Inflammatory macrophage (primary cell): ENCODE results near the gene HNF1B.

Experiments
- DNase-seq, 2 donors: peaks; one replicate each; pipeline ENCODE4 v3.0.0-alpha.2; 2020 to 2022

HNF1B gene

DNA sequence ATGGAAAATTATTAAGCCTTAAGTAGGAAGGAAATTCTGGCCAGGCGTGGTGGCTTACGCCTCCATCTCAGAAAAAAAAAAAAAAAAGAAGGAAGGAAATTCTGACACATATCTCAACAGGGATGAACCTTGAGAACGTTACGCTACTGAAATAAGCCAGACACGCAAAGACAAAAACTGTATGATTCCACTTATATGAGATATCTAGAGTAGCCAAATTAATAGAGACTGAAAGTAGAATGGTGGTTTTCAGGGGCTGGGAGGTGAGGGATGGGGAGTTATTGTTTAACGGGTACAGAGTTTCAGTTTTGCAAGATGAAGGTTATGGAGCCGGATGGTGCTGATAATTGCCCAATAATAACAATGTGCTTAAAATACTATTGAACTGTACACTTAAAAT is 16.2 kb upstream of the HNF1B start:
- DNase-seq: peak; percentile 52 to 65

DNA sequence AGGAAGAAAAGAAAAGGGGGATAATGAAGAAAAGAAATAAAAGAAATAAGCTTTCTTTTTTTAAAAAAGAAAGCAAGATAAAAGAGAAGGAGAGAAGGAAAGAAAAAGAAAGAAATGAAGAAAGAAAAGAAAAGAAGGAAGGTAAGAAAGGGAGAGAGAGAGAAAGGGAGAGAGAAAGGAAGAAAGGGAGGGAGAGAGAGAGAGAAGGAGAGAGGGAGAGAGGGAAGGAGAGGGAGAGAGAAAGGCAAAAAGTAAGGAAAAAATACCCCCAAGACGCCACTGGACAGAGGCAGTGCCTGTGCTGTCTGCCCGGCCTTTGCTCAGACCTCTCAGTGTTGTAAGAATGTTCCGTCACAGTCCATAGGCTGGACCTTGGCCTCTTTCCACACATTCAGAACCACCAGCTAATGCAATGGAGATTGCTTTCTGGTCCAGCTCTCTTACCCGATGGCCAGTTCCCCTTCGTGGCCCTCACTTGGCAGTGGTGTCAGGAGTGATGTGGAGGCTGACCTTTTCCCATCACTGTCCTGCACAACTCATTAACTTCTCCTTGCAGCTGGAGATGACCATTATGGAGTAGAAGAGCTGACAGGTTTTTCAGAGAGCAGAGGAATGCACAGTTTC is 14.3 kb upstream of the HNF1B start:
- DNase-seq: peak; percentile 47 to 78

DNA sequence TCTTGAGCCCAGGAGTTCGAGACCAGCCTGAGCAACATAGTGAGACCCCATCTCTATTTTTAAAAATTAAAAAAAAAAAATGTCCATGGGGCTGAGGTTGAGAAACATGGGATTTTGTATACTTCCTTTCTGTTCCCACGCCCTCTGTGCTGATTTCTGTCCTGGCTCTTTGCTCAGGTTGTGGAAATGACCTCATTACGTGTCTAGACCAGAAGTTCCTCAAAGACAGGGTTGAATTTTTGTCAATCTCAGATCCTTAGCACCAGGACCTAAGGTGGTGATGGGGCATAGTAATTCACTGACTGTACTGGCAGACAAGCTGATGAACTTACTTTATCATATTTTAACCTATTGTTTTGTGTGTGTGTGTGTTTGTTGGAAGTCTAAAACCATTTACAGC is 11.2 kb upstream of the HNF1B start:
- peak; percentile 71 to 76 for DNase-seq

DNA sequence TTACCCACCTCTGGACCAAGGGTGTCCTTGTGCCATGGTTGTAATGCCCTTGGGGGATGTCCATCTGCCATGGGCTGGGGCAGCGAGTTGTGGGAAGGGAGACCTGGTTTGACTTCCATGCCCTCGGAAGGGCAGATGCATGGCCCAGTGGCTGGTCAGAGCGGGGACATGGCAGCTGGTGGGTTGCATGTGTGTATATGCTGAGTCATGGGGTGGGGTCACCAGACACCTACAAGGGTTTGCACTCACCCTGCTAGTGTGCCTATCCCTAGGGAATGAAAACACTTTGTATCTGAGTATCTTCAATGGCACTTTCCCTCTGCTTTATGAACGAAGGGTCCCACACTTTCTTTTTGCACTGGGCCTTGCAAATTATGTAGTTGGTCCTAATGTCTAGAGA is 10.6 kb upstream of the HNF1B start:
- DNase-seq: no peak

DNA sequence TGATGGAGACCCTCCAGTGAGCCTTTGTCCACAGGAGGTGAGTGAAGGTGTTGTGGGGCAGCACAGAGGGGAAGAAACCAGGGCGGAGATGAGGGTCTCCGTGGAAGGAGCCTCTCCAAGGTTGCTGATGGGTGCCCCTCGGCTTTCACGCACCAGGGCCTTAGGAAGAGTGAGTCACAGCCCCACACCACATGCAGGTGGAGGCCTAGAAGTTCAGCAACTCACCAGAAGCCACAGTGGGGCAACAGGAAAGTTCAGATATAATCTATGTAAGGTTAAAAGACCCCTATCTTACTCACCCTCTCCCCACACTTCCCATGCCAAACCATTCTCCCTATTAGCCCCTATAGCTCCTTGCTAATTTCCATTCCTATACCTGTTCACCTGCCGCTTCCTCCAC is 9.5 kb upstream of the HNF1B start:
- DNase-seq: no peak

DNA sequence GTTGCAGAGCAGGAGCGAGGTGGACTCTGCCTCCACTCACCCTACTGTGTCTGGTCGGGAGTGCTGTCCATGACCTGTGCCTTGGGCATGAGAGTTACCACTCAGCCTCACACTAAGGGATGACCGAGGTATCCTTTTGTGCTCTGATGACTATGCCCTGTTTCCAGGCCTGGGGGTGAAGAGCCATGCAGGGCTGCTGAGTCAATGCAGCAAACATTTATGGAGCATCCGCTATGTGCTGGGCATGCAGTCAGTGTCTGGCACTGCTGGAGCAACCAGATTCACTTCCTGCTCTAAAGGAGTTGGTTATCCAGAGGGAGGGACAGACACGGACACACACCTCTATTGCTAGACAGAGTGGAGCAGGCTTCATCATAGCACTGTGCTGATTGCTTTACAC is 7.6 kb upstream of the HNF1B start:
- no peak for DNase-seq

DNA sequence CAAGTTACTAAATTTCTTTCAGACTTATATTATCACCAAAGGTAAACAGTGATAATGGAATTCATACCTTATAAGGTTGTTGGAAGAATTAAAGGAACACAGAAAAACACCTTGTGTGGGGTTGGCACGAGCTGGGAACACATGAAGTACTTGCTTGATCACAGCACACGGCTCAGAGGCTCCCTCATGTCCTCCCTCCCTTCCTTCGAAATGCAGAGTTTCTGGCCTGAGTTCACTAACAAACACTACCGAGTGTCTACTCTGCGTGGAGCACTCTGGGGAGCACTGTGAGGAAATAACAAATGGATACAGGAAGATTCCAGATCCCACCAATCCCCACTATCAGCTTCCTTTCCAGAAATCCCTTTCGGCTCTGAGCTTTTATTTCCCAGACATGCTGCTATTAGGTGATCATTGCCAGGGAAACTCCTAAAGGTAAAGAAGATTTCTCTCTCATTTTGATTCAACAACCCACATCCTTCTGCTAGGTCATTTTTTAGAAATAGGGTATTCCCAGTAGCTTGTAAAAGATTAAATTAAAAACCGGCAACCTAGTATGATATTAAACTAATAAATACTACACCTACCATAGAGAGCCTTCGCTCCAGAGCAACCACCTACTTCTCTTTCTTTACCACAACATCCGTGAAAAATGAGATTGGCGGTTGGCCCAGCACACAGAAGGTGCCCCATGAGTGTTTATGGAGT is 6.1 kb upstream of the HNF1B start:
- DNase-seq: no peak

DNA sequence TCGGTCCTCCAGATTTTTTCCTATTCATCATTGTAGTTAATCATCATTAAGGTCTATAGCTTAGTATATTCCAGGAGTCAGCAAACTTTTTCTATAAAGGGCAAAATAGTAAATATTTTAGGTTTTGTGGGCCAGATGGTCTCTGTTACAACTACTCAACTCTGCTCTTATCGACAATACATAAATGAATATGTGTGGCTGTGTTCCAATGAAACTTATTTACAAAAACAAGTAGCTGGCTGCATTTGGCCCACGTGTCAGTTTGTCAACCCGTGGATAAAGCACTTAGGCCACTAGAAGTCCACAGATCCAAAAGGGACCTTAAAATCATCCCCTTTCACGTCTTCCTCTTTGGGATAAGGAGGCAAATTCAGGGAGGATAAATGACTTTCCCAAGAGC is 5.4 kb upstream of the HNF1B start:
- DNase-seq: no peak

DNA sequence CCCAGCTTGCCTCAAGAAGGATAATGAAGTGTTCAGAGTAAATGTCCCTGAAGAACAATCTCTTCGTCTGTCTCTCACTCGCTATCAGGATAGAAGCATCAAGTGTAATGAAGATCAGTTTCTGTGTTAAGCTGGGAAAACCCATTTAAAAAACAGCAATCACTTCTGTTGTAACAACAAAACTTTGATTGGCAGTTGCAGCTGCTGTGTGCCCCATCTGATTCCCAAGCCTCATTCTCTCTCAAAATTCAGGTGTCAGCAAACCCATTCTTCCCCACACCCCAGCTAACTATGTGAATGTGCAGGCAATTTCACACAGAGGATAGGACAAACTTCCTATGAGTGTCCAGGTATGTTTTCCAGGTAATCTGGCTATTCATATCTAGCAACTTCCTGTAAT is 2.4 kb upstream of the HNF1B start:
- no peak for DNase-seq

DNA sequence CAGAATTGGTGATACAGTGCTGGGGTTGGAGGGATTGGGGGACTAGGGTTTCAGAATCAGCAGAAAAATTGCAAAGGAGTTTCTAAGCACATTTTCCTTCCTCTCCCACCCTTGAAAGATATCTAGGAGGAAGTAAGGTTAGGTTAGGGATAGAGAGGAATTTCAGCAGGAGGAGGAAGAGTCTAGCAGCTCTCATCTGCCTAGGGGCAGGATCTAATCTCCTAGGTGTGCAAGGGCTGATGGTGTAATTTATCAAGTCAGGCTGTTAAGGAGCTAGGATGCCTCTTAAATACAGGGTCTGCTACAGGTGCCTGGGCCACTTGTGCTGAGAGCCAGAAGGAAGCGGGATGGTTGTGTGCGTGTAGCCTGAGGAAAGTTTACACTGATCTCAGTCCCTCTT is 1.8 kb upstream of the HNF1B start:
- no peak for DNase-seq

DNA sequence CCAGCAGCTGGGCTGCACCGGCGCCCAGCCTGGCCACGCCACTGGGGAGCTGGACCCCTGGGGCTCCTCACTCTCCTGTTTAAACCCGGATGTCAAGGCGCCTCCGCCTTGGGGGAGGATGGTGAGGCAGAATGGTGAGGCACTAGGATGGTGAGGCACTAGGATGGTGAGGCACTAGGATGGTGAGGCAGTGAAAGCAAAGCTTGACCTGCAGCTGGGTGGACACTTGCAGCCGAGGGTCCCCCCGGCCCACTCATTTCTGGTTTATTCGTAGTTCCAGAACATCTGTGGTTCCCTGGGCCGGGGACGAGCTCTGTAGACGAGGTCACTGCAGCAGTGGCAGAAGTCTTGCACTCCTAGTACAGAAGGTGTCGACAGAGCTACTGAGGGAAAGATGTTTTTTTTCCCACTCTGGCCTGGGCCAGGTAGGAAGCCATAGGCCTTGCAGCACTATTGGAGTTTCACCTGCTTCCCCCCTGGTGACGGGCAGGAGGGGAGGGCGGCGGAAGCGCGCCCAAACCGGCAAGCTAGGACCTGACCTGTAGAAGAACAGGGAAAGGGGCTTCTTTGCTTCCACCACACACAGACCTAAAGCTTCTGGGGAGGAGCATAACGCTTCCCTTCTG is 1.1 kb upstream of the HNF1B start:
- no peak for DNase-seq

DNA sequence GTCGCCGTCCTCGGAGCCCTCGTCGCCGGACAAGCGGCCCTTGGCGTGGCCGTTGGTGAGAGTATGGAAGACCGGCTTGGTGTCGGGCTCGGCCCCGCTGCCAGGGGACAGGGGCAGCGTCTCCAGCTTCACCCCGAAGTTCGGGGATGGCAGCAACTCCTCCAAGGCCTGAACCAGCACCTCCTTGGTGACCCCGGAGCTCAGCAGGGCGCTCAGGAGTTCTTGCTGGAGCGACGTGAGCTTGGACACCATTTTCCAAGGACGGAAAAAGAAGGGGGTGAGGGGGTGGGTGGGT is 279 bp downstream of the HNF1B start:
- no peak for DNase-seq

DNA sequence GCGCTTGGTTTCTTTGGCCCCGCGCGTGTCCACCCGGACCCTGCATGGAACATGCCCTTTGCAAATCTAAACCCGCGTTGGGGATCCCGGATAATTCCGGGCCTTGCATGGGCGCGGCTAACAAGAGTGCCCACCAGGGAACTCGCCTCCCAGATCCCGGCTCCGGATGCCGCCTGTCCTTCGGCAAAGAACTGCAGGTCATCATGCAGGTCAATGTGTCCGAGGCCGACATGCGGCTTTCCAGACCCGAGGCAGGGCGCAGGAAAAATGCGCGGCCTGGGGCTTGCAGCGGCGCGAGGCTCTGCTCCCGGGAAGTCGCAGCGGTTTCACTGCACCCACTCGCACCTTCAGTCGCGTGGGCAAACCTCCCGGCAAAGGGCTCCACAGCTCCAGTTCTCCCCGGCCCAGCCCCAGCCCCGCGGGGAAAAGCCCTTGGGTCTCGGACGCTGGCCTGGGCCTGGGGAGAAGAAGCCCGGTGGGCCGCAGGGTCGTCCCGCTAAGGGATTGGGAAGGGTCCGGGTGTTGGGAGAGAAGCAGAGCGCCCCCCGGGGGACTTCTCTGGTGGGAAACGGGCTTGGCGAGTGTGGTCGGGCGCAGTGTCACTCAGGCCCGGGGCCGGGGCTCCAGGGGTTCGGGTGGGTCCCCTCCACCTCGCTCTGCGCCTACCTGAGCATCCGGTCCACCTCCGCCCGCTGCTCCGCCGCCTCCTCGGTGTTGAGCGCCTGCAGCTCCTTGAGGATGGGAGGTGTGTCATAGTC is 805 bp downstream of the HNF1B start:
- peak in 1 of 2 donors; percentile 9 for DNase-seq

DNA sequence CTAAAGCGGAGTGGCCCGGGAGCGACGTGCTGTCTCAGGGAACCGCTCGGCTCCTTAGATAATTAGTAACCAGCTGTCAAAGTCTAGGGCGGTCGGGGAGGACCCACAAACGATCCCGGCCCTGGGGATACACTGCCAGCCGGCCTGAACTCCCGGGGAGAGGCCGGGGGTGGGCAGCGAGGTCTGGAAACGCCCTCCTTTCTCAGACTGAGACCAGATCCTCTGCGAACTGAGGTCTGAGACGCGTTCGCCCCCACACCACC is 1.3 kb downstream of the HNF1B start:
- DNase-seq: peak in 1 of 2 donors; percentile 12

DNA sequence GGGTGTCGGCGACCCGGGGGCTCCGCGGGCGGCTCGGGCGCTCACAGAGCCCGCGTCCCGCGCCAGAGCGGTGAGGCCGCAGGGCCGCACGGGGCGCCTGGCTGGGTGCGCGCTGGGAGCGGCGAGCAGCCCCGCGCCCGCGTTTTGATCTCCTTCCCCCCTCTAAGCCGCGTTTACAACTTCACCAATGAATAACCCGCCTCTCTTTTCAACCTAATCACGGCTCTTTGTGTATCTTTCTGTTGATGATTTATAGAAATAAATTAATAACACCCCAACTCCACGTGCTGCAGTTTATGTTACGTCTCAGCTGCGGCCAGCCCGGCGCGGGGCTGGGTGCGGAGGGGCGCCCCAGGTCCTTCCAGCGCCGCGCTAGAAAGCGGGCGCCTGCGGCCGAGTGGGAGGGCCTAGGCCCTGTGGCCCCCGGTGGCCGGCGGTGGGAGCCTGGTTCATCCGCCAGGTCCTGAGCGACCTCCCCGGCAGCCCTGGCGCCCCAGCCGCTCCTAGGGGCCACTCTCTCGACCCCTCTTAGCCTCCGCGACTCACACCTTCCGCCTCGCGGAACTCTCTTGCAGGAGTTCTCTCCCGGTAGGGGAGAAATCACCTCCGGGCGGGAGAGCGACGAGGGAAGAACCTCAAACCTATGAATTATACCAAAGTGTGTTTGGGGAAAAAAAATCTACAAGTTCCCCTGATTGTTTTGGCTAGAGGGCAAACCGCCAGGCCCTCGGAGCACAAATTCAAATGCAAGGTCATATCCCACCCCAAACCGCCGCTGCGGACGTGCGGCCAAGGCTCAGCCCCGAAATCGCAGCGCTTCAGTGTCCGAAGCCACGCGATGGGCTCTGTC is 1.9 kb downstream of the HNF1B start:
- no peak for DNase-seq

DNA sequence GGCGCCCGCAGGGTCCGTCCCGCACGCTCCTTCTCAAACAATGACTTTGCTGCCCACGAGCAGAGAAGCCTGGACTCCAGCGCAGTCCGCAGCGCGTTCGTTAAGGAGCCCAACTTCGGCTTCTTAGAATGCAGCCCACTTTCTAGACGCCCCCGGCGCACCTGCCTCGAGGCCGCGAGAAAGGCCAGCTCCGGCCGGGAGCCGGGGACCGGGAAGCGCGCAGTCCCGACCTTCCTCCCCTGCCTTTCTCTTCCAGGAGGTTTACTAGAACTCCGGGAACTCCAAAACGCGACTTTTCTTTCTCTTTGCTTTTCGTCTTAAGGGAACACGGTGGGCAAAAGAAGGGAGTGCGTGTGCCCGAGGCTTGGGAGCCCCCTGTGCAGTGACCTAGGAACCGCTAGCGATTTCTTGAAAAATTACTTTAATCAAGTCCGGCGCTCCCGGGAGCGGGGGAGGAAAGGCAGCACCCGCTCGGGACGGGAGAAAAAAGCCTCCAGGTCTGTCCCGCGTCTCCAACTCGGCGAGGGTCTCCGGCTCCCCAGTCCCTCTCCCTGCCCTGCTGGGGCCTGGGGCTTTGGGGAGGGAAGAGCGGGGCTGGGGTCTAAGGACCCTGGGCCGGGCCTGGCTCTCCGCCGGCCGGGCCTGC is 2.6 kb downstream of the HNF1B start:
- DNase-seq: peak in 1 of 2 donors; percentile 14

DNA sequence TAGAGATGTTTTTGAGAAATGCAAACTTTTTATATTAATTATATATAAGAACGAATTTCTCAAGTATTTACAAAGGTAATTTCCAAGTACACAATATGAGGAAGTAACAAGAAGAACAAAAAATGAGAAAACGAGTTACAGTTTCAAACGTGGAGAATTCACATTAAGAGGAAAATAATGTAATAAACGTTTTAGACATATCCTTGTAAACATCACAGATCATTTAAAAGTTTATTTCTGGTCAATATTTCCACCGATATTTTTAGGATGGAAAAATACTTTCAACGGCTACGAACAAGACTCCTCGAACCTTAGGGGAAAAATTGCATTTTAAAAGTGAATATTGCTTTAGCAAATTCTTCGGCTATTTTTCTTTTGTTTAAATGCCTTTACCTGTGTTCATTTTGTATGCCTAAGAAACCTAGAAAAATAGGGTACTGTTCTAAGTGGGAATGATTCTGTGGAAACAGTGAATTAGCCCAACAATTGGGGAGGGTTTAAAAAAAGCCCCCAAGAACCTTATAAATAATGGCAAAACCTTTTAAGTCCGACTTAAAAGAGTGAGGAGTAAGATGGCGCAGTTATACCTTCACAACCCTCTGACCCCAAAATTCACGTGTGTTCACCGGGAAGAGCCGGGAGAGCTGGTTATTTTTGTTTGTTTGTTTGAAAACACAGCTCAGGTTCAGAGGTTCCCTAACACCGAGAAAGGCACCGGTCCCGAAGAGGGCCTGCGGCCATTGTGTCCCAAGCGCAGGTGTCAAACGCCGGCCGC is 3.3 kb downstream of the HNF1B start:
- DNase-seq: no peak

DNA sequence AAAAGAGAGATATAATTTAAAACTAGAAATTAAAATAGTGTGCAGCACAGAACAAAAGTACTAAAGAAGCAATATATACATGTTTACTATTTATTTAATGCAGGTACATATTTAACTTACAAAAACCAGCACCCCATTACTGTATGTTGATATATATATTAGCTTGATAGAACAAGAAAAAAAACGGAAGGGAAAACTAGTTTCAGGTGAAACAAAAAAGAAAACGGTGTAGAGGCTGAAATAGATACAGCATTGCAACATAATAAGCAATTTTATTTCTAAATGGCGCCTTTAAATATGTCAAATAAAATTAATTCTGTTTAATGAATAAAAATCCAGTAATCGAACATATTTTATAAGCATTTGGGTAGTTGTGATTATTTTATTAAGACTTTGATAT is 3.9 kb downstream of the HNF1B start:
- DNase-seq: no peak

DNA sequence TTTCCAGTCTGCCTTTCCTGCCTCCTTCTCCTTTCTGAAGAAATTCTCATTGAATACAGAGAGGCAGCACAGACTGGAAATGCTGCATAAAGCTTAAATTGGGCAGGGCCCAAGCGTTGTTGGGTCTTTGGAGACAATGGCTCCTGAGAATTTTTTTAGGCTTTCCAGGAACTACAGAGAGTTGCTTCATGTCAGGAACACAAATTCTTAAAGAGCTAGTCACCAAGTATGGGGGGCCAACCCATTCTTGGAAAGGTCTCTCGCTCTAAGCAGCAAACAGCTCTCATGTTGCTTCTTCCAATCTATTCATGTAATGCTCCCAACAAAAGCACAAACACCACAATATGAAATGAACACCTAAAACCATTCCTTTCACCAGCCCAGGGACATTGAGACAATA is 6.9 kb downstream of the HNF1B start:
- DNase-seq: no peak

DNA sequence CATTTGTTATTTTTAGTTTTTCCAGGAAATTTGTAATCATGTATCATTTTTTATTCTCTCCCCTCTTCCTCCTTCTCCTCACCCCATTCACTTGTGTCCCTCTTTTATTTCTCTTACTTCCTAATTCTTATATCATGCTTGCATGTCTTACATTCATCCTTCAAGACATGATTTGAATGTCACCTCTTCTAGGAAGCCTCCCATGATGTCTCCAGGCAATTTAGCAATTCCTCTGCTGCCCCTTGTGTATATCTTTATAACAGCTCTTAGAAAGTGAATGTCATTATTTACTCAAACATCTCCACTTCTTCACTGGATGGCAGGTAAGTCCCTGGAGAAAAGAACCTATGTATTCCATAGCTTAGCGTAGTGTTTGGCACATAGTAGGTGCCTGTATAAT is 7.8 kb downstream of the HNF1B start:
- DNase-seq: no peak

DNA sequence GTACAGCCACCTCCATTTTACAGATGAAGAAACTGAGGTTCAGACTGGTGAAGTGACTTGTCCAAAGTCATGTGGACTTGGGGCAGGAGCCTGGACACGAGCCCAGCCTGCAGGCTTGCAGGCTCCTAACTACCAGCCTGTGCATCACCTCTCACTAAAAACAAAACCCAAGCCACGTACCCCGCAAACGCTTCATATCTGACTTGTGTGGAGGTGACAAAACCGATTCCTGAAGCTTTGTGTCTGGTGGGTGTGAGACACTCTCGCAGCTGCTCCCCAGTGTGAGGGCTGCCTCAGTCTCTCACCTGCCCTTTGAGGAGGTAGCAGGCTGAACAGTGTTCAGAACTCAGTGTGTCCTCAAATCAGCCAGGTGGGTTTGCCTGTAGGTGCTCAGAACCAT is 8.4 kb downstream of the HNF1B start:
- no peak for DNase-seq

DNA sequence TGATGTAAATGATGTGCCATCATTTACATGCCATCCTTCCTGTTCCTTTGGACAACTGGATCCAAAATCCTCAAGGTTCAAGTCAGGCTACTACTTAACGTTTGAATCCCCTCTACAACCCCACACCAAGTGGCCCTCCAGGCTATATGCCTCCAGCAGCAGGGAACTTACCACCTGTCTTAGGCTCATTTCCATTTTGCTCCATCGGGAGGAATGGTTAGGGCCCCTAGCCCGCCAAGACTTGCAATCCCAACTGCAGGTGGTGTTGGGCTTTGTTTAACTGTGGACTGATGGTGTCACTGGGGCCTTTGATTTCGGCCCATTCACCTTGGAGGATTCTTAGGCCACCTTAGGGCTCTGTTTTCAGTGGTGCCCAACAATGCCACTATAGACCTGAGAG is 9.7 kb downstream of the HNF1B start:
- no peak for DNase-seq
